GM19351 (cell line): Measurements from ENCODE around the gene MGAM2.

Experiments used
- ATAC-seq: cut with Tn5 transposase; IDR thresholded peaks from one replicate; pipeline ENCODE4 v1.9.1; 2021; ENCODE audit warnings: mild to moderate bottlenecking, moderate library complexity; ENCODE audit not compliant: unreplicated experiment

The MGAM2 gene

GRCh38 chr7:142263598-142264380 is 152.3 kb downstream of the MGAM2 start:
- no peak for ATAC-seq
